HL-60 (cell line): ENCODE measurements around the gene SART1.

Experiments used
- CTCF ChIP-seq: IDR thresholded peaks from one replicate; pipeline ENCODE4 v1.5.1; 2011; ENCODE audit warnings: low read length, control low read depth, inconsistent platforms; ENCODE audit not compliant: insufficient read depth
- GABPA ChIP-seq: IDR thresholded peaks from 2 replicates; pipeline ENCODE4 v1.6.1; 2012; ENCODE audit warnings: low read depth
- POLR2AphosphoS5 ChIP-seq: IDR thresholded peaks from 2 replicates; pipeline ENCODE4 v1.6.1; 2012; ENCODE audit warnings: low read depth
- REST ChIP-seq: IDR thresholded peaks from 2 replicates; pipeline ENCODE4 v1.6.1; 2012; ENCODE audit warnings: low read depth; ENCODE audit not compliant: insufficient replicate concordance
- SPI1 ChIP-seq: IDR thresholded peaks from 2 replicates; pipeline ENCODE4 v1.6.1; 2012; ENCODE audit warnings: low read depth, mild to moderate bottlenecking, borderline replicate concordance

- no peak for TF ChIP-seq REST
- no peak for TF ChIP-seq CTCF
- no peak for TF ChIP-seq SPI1
- no peak for TF ChIP-seq POLR2AphosphoS5
- TF ChIP-seq GABPA = no peak
Observed at GRCh38 chr11:65958291-65958690, 3.2 kb upstream of the SART1 start.
